Small intestine (tissue), 7 donors: Measurements from ENCODE around the gene COL6A3. TPM values are rescaled to one million over a fixed set of nuclear protein-coding genes. Genes with fewer than 3 reads are reported as not detected.
A peak's percentile ranks its signal among the peaks of the same experiment; 100 is the strongest.

Experiments used
- DNase-seq, 2 donors: peaks; one replicate each; pipeline versions ENCODE4 v3.0.0 to v3.0.0-alpha.2; 2013
- FAIRE-seq: peaks from 2 replicates; lab custom pipeline; 2012; peaks lifted over from hg19 to GRCh38; lab: Jason Lieb, UNC
- H3K27ac ChIP-seq, 3 donors: one replicate each; pipeline ENCODE4 v1.5.1; 2013; ENCODE audit warnings: low read length in 2 of 3, mild to moderate bottlenecking in 2 of 3, control low read depth in 1 of 3, inconsistent platforms in 1 of 3, low read depth in 1 of 3, moderate library complexity in 1 of 3
- H3K27me3 ChIP-seq, 3 donors: one replicate each; pipeline ENCODE4 v1.6.1; 2013; ENCODE audit warnings: low read length in 3 of 3, inconsistent platforms in 1 of 3; ENCODE audit not compliant: control insufficient read depth in 3 of 3, insufficient read depth in 3 of 3
- H3K36me3 ChIP-seq, 3 donors: one replicate each; pipeline ENCODE4 v1.6.1; 2013; ENCODE audit warnings: low read length in 3 of 3, inconsistent platforms in 1 of 3, low read depth in 1 of 3, mild to moderate bottlenecking in 1 of 3, moderate library complexity in 1 of 3; ENCODE audit not compliant: control insufficient read depth in 3 of 3, insufficient read depth in 2 of 3
- H3K4me1 ChIP-seq, 3 donors: one replicate each; pipeline ENCODE4 v1.6.1; 2013; ENCODE audit warnings: low read length in 2 of 3, inconsistent platforms in 1 of 3, low read depth in 1 of 3, mild to moderate bottlenecking in 1 of 3, moderate library complexity in 1 of 3; ENCODE audit not compliant: control insufficient read depth in 3 of 3, insufficient read depth in 2 of 3
- H3K4me3 ChIP-seq, 3 donors: one replicate each; pipeline ENCODE4 v1.5.1; 2013; ENCODE audit warnings: low read length in 3 of 3, control low read depth in 1 of 3, inconsistent platforms in 1 of 3, low read depth in 1 of 3, mild to moderate bottlenecking in 1 of 3, moderate library complexity in 1 of 3
- H3K9me3 ChIP-seq, 2 donors: one replicate each; pipeline ENCODE4 v1.6.1; 2013; ENCODE audit warnings: low read depth in 1 of 2, low read length in 1 of 2; ENCODE audit not compliant: control insufficient read depth in 2 of 2, insufficient read depth in 1 of 2
- WGBS, 3 donors: extraction: QIAGEN DNeasy Blood & Tissue Kit; methylation state at CpG; one replicate each; pipeline ENCODE4 v1.1.7; 2013; 5-methylcytosine and 5-hydroxymethylcytosine counted together
- polyA plus RNA-seq, 4 donors: library from polyadenylated mRNA; stranded (reverse) in 3 of 4; unstranded in 1 of 4; fragments of 200-250 nt in 3 of 4; fragments of 120-200 nt in 1 of 4; gene quantifications; one replicate each; pipeline versions ENCODE4 v1.2.1 to v1.2.3, GENCODE V29; 2013
- donor health status: healthy with polysubstance abuse.
- donor health status: control.
- donor health status: control.
- donor health status: Bipolar disorder and iron deficiency.
- donor health status: healthy.

COL6A3 gene
- polyA plus RNA-seq, 4 donors = 0.89 to 92.4 (median 26.7) TPM

- Histone ChIP-seq H3K27ac (peak overlapping the region in 2 of 3 donors; percentile 78 to 83), H3K4me3 (no peak overlapping the region), H3K4me1 (peaks cover 0 to 17% (median 2%) of the 10 kb centered on the region in 3 donors), H3K9me3 (no peaks in the 10 kb centered on the region), H3K36me3 (peaks cover 0 to 21% (median 0%) of the 10 kb centered on the region in 3 donors), H3K27me3 (no peaks in the 10 kb centered on the region)
- 25 to 30% (median 28%) methylated on average over 5 of the region's 5 CpGs for WGBS, 3 donors
- DNase-seq = no peak
- FAIRE-seq = no peak
Observed at GRCh38 chr2:237324837-237325236, 89.1 kb downstream of the COL6A3 start.

- H3K27ac ChIP-seq = peak overlapping the region in 2 of 3 donors; percentile 78 to 83
- H3K4me1 ChIP-seq = peaks cover 0 to 17% (median 2%) of the 10 kb centered on the region in 3 donors
- no peak overlapping the region for H3K4me3 ChIP-seq
- FAIRE-seq (no peak), DNase-seq (no peak)
- H3K9me3 ChIP-seq = no peaks in the 10 kb centered on the region
- peaks cover 0 to 21% (median 0%) of the 10 kb centered on the region in 3 donors for H3K36me3 ChIP-seq
- 70 to 89% (median 88%) methylated on average over 12 of the region's 12 CpGs for WGBS, 3 donors
- H3K27me3 ChIP-seq = no peaks in the 10 kb centered on the region
Observed at GRCh38 chr2:237324405-237324831, 89.5 kb downstream of the COL6A3 start.

GRCh38 chr2:237323656-237324055 lies 90.3 kb downstream of the COL6A3 start:
- FAIRE-seq (no peak), DNase-seq (no peak)
- Histone ChIP-seq H3K9me3 (no peaks in the 10 kb centered on the region), H3K27ac (peak overlapping the region in 2 of 3 donors; percentile 25 to 71), H3K4me3 (no peak overlapping the region), H3K36me3 (peaks cover 0 to 21% (median 0%) of the 10 kb centered on the region in 3 donors), H3K27me3 (no peaks in the 10 kb centered on the region), H3K4me1 (peaks cover 0 to 23% (median 2%) of the 10 kb centered on the region in 3 donors)
- WGBS, 3 donors = 83 to 92% (median 92%) methylated on average over 8 of the region's 8 CpGs

GRCh38 chr2:237322564-237322963 lies 91.4 kb downstream of the COL6A3 start:
- FAIRE-seq = no peak
- DNase-seq = peak; percentile 35 to 59
- Histone ChIP-seq H3K4me1 (peaks cover 0 to 29% (median 2%) of the 10 kb centered on the region in 3 donors), H3K9me3 (no peaks in the 10 kb centered on the region), H3K27ac (peak overlapping the region in 1 of 3 donors; percentile 11), H3K36me3 (peaks cover 0 to 21% (median 0%) of the 10 kb centered on the region in 3 donors), H3K4me3 (no peak overlapping the region), H3K27me3 (no peaks in the 10 kb centered on the region)
- WGBS, 3 donors = 18 to 47% (median 22%) methylated on average over 4 of the region's 4 CpGs

GRCh38 chr2:237321746-237322145 lies 92.2 kb downstream of the COL6A3 start:
- FAIRE-seq (no peak), DNase-seq (no peak)
- WGBS, 3 donors = 87 to 90% (median 88%) methylated on average over 7 of the region's 7 CpGs
- peaks cover 0 to 29% (median 2%) of the 10 kb centered on the region in 3 donors for H3K4me1 ChIP-seq
- H3K9me3 ChIP-seq = peaks cover 0 to 4% of the 10 kb centered on the region in 2 donors
- peak overlapping the region in 1 of 3 donors; percentile 28 for H3K27ac ChIP-seq
- no peaks in the 10 kb centered on the region for H3K27me3 ChIP-seq
- no peak overlapping the region for H3K4me3 ChIP-seq
- H3K36me3 ChIP-seq = peaks cover 0 to 21% (median 0%) of the 10 kb centered on the region in 3 donors

- peaks cover 0 to 34% (median 2%) of the 10 kb centered on the region in 3 donors for H3K4me1 ChIP-seq
- H3K9me3 ChIP-seq = peaks cover 0 to 4% of the 10 kb centered on the region in 2 donors
- no peak for FAIRE-seq
- no peak overlapping the region for H3K4me3 ChIP-seq
- no peak for DNase-seq
- peak overlapping the region in 1 of 3 donors; percentile 55 for H3K27ac ChIP-seq
- WGBS, 3 donors = 72 to 85% (median 85%) methylated on average over 11 of the region's 11 CpGs
- H3K36me3 ChIP-seq = peaks cover 0 to 21% (median 0%) of the 10 kb centered on the region in 3 donors
- H3K27me3 ChIP-seq = no peaks in the 10 kb centered on the region
Observed at GRCh38 chr2:237320801-237321560, 93.0 kb downstream of the COL6A3 start.

- DNase-seq (no peak), FAIRE-seq (no peak)
- H3K27ac ChIP-seq = no peak overlapping the region
- H3K27me3 ChIP-seq = no peaks in the 10 kb centered on the region
- peaks cover 0 to 41% (median 2%) of the 10 kb centered on the region in 3 donors for H3K4me1 ChIP-seq
- 82 to 87% (median 86%) methylated on average over 4 of the region's 4 CpGs for WGBS, 3 donors
- H3K36me3 ChIP-seq = peaks cover 0 to 21% (median 0%) of the 10 kb centered on the region in 3 donors
- H3K9me3 ChIP-seq = peaks cover 0 to 4% of the 10 kb centered on the region in 2 donors
- H3K4me3 ChIP-seq = no peak overlapping the region
Observed at GRCh38 chr2:237319887-237320286, 94.1 kb downstream of the COL6A3 start.

- no peak for FAIRE-seq
- WGBS, 3 donors = 31 to 71% (median 51%) methylated on average over 15 of the region's 15 CpGs
- peaks cover 0 to 21% (median 0%) of the 10 kb centered on the region in 3 donors for H3K36me3 ChIP-seq
- no peak overlapping the region for H3K4me3 ChIP-seq
- H3K27ac ChIP-seq = no peak overlapping the region
- H3K27me3 ChIP-seq = no peaks in the 10 kb centered on the region
- DNase-seq = peak in 1 of 2 donors; percentile 59
- H3K4me1 ChIP-seq = peaks cover 0 to 44% (median 2%) of the 10 kb centered on the region in 3 donors
- H3K9me3 ChIP-seq = peaks cover 0 to 4% of the 10 kb centered on the region in 2 donors
Observed at GRCh38 chr2:237319086-237319820, 94.7 kb downstream of the COL6A3 start.
